ENCODE results near the gene MAP3K13. TPM values are rescaled to one million over a fixed set of nuclear protein-coding genes. Genes with fewer than 3 reads are reported as not detected.
A peak's percentile ranks its signal among the peaks of the same experiment; 100 is the strongest.
"Not testable (repeated sequence)": the region's sequence is repeated elsewhere in the genome, so short reads cannot be mapped to it uniquely, and the experiment has no call there.

Gene MAP3K13
- total RNA-seq, 2 donors from 2014 or later = 34.0 to 46.9 TPM

DNA sequence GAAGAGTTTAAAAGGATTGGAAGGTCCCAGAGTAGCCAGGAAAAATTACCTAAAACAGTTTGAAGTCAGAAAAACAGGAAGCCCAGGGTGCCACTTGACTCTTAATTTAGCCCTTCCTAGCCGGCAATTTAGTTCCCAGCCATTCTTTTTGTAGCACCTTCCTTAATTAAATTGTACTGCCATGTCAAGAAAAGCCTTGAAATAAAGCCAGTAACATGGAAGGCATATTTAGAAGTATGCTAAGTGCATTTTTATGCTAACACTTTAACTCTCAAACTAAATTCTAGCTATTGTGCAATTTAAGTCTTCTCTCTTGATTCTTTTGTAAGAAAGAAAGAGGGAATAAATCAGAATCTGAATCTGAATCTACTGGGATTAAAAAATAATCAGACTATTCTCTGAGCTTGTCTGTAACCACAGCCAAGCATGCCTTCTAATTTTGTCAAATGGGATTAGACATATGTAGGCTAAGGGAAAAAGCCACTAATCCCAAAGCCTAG, 43.2 kb downstream of the MAP3K13 start:
- Histone ChIP-seq H3K27ac (no peak overlapping the region), H3K9ac (ENCODE audit: low read depth in 2 of 2, low read length in 2 of 2) (no peak overlapping the region), H3K4me1 (no peaks in the 10 kb centered on the region), H3K27me3 (no peaks in the 10 kb centered on the region), H3K9me3 (no peaks in the 10 kb centered on the region), H3K4me3 (no peak overlapping the region), H3K36me3 (no peaks in the 10 kb centered on the region)
- TF ChIP-seq, protein P1, sequence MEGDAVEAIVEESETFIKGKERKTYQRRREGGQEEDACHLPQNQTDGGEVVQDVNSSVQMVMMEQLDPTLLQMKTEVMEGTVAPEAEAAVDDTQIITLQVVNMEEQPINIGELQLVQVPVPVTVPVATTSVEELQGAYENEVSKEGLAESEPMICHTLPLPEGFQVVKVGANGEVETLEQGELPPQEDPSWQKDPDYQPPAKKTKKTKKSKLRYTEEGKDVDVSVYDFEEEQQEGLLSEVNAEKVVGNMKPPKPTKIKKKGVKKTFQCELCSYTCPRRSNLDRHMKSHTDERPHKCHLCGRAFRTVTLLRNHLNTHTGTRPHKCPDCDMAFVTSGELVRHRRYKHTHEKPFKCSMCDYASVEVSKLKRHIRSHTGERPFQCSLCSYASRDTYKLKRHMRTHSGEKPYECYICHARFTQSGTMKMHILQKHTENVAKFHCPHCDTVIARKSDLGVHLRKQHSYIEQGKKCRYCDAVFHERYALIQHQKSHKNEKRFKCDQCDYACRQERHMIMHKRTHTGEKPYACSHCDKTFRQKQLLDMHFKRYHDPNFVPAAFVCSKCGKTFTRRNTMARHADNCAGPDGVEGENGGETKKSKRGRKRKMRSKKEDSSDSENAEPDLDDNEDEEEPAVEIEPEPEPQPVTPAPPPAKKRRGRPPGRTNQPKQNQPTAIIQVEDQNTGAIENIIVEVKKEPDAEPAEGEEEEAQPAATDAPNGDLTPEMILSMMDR (IDR thresholded peaks at IDR 0.05) = no peak
- DNase-seq = no peak
- intact Hi-C loops (cut with DNase I) = no loop called here

DNA sequence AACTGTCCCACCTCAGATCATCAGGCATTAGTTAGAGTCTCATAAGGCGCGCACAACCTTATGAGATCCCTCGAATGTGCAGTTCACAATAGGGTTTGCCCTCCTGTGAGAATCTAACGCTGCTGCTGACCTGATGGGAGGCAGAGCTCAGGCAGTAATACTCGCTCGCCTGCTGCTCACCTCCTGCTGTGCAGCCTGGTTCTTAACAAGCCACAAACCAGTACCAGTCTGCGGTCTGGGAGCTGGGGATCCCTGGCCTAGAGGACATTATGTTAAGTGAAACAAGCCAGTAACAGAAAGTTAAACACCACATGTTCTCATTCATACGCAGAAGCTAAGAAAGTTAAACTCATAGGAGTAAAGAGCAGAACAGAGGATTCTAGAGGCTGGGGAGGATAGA, 47.0 kb downstream of the MAP3K13 start:
- TF ChIP-seq, protein P1 (IDR thresholded peaks at IDR 0.05) = no peak
- no peaks in the 10 kb centered on the region for H3K4me1 ChIP-seq
- intact Hi-C loops (cut with DNase I) = no loop called here
- no peaks in the 10 kb centered on the region for H3K9me3 ChIP-seq
- H3K27ac ChIP-seq = no peak overlapping the region
- H3K36me3 ChIP-seq = no peaks in the 10 kb centered on the region
- no peak for DNase-seq
- no peak overlapping the region for H3K9ac ChIP-seq (ENCODE audit: low read depth in 2 of 2, low read length in 2 of 2)
- H3K27me3 ChIP-seq = no peaks in the 10 kb centered on the region
- no peak overlapping the region for H3K4me3 ChIP-seq

DNA sequence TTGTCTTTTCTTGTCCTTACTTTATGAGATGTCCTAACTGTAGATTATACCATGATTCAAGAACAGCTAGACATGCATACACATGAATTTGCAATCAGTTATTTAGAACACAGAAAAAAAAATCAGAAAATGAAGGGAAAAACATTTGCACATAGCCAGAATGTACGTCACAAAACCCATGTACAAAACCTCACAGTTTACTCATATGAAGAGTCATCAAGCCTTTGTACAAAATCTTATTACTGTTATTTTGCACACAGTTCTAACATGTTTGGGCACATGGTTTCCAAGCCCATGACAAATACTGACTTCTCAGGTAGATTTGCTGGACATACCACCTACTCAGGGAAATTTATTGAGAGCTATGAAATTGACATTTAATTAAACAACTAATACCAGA, 48.2 kb downstream of the MAP3K13 start:
- Histone ChIP-seq H3K4me3 (no peak overlapping the region), H3K36me3 (no peaks in the 10 kb centered on the region), H3K9me3 (no peaks in the 10 kb centered on the region), H3K27ac (no peak overlapping the region), H3K4me1 (no peaks in the 10 kb centered on the region), H3K27me3 (no peaks in the 10 kb centered on the region), H3K9ac (ENCODE audit: low read depth in 2 of 2, low read length in 2 of 2) (no peak overlapping the region)
- no peak for DNase-seq
- intact Hi-C loops (cut with DNase I) = no loop called here
- TF ChIP-seq, protein P1 (IDR thresholded peaks at IDR 0.05) = no peak

DNA sequence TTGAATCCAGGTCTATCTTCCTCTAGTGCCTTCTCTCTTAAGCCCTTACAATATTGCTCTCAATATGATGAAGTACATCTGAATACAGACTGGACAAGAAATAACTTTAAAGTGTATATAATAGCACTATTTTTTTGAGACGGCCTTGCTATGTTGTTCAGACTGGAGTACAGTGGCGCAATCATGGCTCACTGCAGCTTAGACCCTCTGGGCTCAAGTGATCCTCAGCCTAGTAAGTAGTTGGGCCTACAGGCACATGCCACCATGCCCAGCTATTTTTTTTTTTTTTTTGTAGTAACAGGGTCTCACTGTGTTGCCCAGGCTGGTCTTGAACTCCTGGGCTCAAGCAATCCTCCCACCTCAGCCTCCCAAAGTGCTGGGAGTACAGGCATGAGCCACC, 53.6 kb downstream of the MAP3K13 start:
- Histone ChIP-seq H3K9me3 (no peaks in the 10 kb centered on the region), H3K4me1 (no peaks in the 10 kb centered on the region), H3K36me3 (no peaks in the 10 kb centered on the region), H3K27me3 (no peaks in the 10 kb centered on the region), H3K4me3 (no peak overlapping the region), H3K27ac (no peak overlapping the region), H3K9ac (ENCODE audit: low read depth in 2 of 2, low read length in 2 of 2) (no peak overlapping the region)
- DNase-seq = no peak
- intact Hi-C loops (cut with DNase I) = no loop called here
- TF ChIP-seq, protein P1 (IDR thresholded peaks at IDR 0.05) = no peak

- H3K27me3 ChIP-seq; intact Hi-C loops (cut with DNase I); H3K27ac ChIP-seq; H3K4me1 ChIP-seq; H3K36me3 ChIP-seq; DNase-seq; H3K9ac ChIP-seq (ENCODE audit: low read depth in 2 of 2, low read length in 2 of 2); H3K9me3 ChIP-seq; H3K4me3 ChIP-seq: not testable (repeated sequence)
Measured at GRCh38 chr3:185418561-185418977, 55.6 kb downstream of the MAP3K13 start.

DNA sequence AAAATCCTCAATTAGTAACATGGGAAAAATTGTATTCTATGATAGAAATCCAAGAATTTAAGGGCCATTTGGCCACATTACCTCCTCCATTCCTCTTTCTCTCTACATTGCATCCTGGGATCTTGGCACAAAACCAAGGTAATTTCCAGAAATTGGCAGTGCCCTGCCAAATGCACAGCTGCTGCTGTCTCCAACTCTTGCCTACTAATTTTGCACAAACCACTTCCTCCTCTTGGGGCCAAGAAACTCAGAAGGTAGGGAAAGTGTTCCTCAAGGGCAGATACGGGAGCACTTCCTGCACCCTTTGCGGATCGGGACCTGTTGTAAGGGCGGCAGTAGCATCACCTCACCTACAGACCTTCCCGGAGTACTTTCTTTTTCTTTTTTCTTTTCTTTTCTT, 57.8 kb downstream of the MAP3K13 start:
- Histone ChIP-seq H3K4me1 (no peaks in the 10 kb centered on the region), H3K9ac (ENCODE audit: low read depth in 2 of 2, low read length in 2 of 2) (no peak overlapping the region), H3K36me3 (no peaks in the 10 kb centered on the region), H3K27me3 (no peaks in the 10 kb centered on the region), H3K27ac (peak overlapping the region; percentile 19), H3K9me3 (no peaks in the 10 kb centered on the region), H3K4me3 (no peak overlapping the region)
- TF ChIP-seq, protein P1 (IDR thresholded peaks at IDR 0.05) = no peak
- peak; percentile 82 for DNase-seq
- intact Hi-C loops (cut with DNase I) = no loop called here

Data from colonic mucosa (tissue), 4 donors.